ENCODE measurements around the gene FUT8.

The FUT8 gene

GRCh38 chr14:65373671-65374039 is 38.9 kb upstream of the FUT8 start:
- H3K4me3 ChIP-seq (ENCODE audit: low read depth, low read length), result no peak overlapping the region
- DNase-seq (ENCODE audit: low read depth), result no peak

GRCh38 chr14:65377576-65377975 is 35.0 kb upstream of the FUT8 start:
- TF ChIP-seq CTCF (IDR thresholded peaks at IDR 0.05; ENCODE audit: low read depth, low read length, missing control alignments), result no peak
- no peak for DNase-seq (ENCODE audit: low read depth)

More at GRCh38 chr14:65373671-65374039, 38.9 kb upstream of the FUT8 start:
- TF ChIP-seq CTCF (IDR thresholded peaks at IDR 0.05; ENCODE audit: low read depth, low read length, missing control alignments), result no peak

GRCh38 chr14:65382586-65382985 is 29.9 kb upstream of the FUT8 start:
- DNase-seq (ENCODE audit: low read depth), result no peak
- H3K4me3 ChIP-seq (ENCODE audit: low read depth, low read length), result no peak overlapping the region
- no peak for TF ChIP-seq CTCF (IDR thresholded peaks at IDR 0.05; ENCODE audit: low read depth, low read length, missing control alignments)

More at GRCh38 chr14:65377576-65377975, 35.0 kb upstream of the FUT8 start:
- no peak overlapping the region for H3K4me3 ChIP-seq (ENCODE audit: low read depth, low read length)

GRCh38 chr14:65387171-65387570 is 25.4 kb upstream of the FUT8 start:
- TF ChIP-seq CTCF (IDR thresholded peaks at IDR 0.05; ENCODE audit: low read depth, low read length, missing control alignments), result no peak
- DNase-seq (ENCODE audit: low read depth), result no peak
- no peak overlapping the region for H3K4me3 ChIP-seq (ENCODE audit: low read depth, low read length)

GRCh38 chr14:65387628-65388027 is 24.9 kb upstream of the FUT8 start:
- H3K4me3 ChIP-seq (ENCODE audit: low read depth, low read length), result no peak overlapping the region
- no peak for TF ChIP-seq CTCF (IDR thresholded peaks at IDR 0.05; ENCODE audit: low read depth, low read length, missing control alignments)
- peak; percentile 41 for DNase-seq (ENCODE audit: low read depth)

- TF ChIP-seq CTCF (IDR thresholded peaks at IDR 0.05; ENCODE audit: low read depth, low read length, missing control alignments), result no peak
Measured at GRCh38 chr14:65392296-65392695, 20.2 kb upstream of the FUT8 start.

GRCh38 chr14:65396082-65396910 is 16.2 kb upstream of the FUT8 start:
- DNase-seq (ENCODE audit: low read depth), result no peak
- no peak for TF ChIP-seq CTCF (IDR thresholded peaks at IDR 0.05; ENCODE audit: low read depth, low read length, missing control alignments)
- no peak overlapping the region for H3K4me3 ChIP-seq (ENCODE audit: low read depth, low read length)

More at GRCh38 chr14:65392296-65392695, 20.2 kb upstream of the FUT8 start:
- no peak overlapping the region for H3K4me3 ChIP-seq (ENCODE audit: low read depth, low read length)
- no peak for DNase-seq (ENCODE audit: low read depth)

Measured in GM12864 (cell line).